ENCODE results near the gene RAB37.
A peak's percentile ranks its signal among the peaks of the same experiment; 100 is the strongest.

The RAB37 gene

GRCh38 chr17:74773871-74774286 is 36.8 kb downstream of the RAB37 start:
- TF ChIP-seq, protein P1, sequence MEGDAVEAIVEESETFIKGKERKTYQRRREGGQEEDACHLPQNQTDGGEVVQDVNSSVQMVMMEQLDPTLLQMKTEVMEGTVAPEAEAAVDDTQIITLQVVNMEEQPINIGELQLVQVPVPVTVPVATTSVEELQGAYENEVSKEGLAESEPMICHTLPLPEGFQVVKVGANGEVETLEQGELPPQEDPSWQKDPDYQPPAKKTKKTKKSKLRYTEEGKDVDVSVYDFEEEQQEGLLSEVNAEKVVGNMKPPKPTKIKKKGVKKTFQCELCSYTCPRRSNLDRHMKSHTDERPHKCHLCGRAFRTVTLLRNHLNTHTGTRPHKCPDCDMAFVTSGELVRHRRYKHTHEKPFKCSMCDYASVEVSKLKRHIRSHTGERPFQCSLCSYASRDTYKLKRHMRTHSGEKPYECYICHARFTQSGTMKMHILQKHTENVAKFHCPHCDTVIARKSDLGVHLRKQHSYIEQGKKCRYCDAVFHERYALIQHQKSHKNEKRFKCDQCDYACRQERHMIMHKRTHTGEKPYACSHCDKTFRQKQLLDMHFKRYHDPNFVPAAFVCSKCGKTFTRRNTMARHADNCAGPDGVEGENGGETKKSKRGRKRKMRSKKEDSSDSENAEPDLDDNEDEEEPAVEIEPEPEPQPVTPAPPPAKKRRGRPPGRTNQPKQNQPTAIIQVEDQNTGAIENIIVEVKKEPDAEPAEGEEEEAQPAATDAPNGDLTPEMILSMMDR (IDR thresholded peaks at IDR 0.05): no peak
- TF ChIP-seq ZFX (IDR thresholded peaks at IDR 0.05; ENCODE audit: borderline replicate concordance): no peak
- no peak overlapping the region for H3K27ac ChIP-seq

DNA sequence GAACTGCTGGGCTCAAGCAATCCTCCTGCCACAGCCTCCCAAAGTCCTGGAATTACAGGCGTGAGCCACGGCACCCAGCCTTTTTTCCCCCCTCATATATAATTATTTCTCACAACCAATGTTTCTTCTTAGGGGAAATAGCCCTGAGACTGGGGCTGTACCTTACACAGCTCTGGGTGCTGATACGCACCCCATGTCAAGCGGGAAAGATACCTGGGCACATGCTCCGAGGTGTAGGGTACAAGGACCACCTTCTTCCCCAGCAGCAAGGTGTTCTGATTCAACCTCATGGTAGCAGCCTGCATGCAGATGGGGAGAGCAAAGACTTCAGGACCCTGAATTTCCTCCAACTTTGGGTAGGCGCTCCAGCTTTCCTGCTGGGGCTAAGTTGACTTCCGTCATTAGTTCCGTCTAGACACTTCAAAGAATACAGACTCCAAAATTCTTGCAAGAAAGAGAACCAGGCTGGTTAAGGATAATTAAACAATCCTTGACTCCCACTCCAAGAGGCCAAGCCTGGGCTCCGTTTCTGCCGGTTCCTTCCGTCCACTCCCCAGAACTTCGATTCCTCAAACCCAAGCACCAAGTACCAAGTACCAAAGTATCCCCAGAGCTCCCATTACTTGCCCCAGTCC is 38.5 kb downstream of the RAB37 start:
- peak overlapping the region; percentile 68 for H3K27ac ChIP-seq
- TF ChIP-seq ZFX (IDR thresholded peaks at IDR 0.05; ENCODE audit: borderline replicate concordance): no peak
- TF ChIP-seq, protein P1 (IDR thresholded peaks at IDR 0.05): no peak

- no peak for TF ChIP-seq ZFX (IDR thresholded peaks at IDR 0.05; ENCODE audit: borderline replicate concordance)
- TF ChIP-seq, protein P1 (IDR thresholded peaks at IDR 0.05): no peak
- peak within 1 kb of the TSS; percentile 68 for H3K27ac ChIP-seq
These were observed 39.2 kb downstream of the RAB37 start, which contains the start of gene NAT9 for GRCh38 chr17:74776044-74776962. Gene NAT9 (minus strand): TSS chr17:74776345. CDS start chr17:74775698, 647 bp downstream.

- no peak for TF ChIP-seq ZFX (IDR thresholded peaks at IDR 0.05; ENCODE audit: borderline replicate concordance)
- TF ChIP-seq, protein P1 (IDR thresholded peaks at IDR 0.05): no peak
- H3K27ac ChIP-seq: peak overlapping the region; percentile 68
These were observed 39.9 kb downstream of the RAB37 start for GRCh38 chr17:74776990-74777389.

- no peak overlapping the region for H3K27ac ChIP-seq
- TF ChIP-seq ZFX (IDR thresholded peaks at IDR 0.05; ENCODE audit: borderline replicate concordance): no peak
- TF ChIP-seq, protein P1 (IDR thresholded peaks at IDR 0.05): no peak
These were observed 41.0 kb downstream of the RAB37 start for GRCh38 chr17:74777901-74778515.

DNA sequence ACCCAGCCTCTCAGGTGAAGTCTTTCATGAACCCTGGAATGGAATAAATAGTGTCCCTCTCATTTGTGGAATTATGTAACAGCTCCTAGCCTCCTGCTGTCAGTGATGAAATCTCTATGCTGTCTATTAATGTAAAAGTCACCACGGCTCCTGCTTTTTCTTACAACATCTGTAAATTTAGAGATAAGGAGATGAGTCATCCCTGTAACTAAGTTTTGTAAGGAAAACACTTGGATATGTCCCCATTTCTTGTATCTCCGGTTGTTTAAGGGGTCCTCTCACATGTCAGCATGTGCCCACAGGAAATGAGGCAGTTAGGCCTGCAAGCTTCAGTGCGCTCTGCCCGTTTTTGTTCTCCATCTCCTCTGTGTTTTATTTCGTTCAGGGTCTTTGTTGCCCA is 41.9 kb downstream of the RAB37 start:
- no peak overlapping the region for H3K27ac ChIP-seq
- TF ChIP-seq, protein P1 (IDR thresholded peaks at IDR 0.05): no peak
- no peak for TF ChIP-seq ZFX (IDR thresholded peaks at IDR 0.05; ENCODE audit: borderline replicate concordance)

Measured in 22Rv1 (cell line).